Neural cell (in vitro differentiated cells): Measurements from ENCODE around the gene DIP2C.

Experiments
- RAD21 ChIP-seq: fragments of 450-650 bp; conservative IDR thresholded peaks from 2 replicates; pipeline ENCODE4 v1.6.1; 2014; ENCODE audit warnings: antibody characterized with exemption, mild to moderate bottlenecking, moderate library complexity
- REST ChIP-seq: IDR thresholded peaks from 2 replicates; pipeline ENCODE4 v1.6.1; 2012; ENCODE audit warnings: borderline replicate concordance

GRCh38 chr10:568848-569247 lies 120.6 kb downstream of the DIP2C start:
- TF ChIP-seq RAD21 (no peak), REST (no peak)
